ENCODE measurements around the gene SLK. TPM values are rescaled to one million over a fixed set of nuclear protein-coding genes. Genes with fewer than 3 reads are reported as not detected.

Gene SLK
- total RNA-seq, 6 donors from 2014 or later = 38.7 to 103 (median 58.1) TPM

- 68 to 85% methylated on average over 2 of the region's 2 CpGs for WGBS, 2 donors
- Histone ChIP-seq H3K27ac (no peak overlapping the region), H3K9me3 (no peaks in the 10 kb centered on the region), H3K27me3 (no peaks in the 10 kb centered on the region), H3K4me1 (peaks cover 0 to 1% (median 0%) of the 10 kb centered on the region in 4 donors), H3K4me3 (no peak overlapping the region), H3K36me3 (no peaks in the 10 kb centered on the region)
- TF ChIP-seq EP300 (IDR thresholded peaks at IDR 0.05) (no peak), CTCF (IDR thresholded peaks at IDR 0.05) (no peak), POLR2A (IDR thresholded peaks at IDR 0.05) (no peak), POLR2AphosphoS5 (IDR thresholded peaks at IDR 0.05) (no peak)
- DNase-seq (no peak), ATAC-seq (ENCODE audit: low FRiP score in 2 of 2) (no peak)
These were observed 40.1 kb upstream of the SLK start for GRCh38 chr10:103926722-103927319.

GRCh38 chr10:103928784-103929183 is 38.2 kb upstream of the SLK start:
- no peak for ATAC-seq (ENCODE audit: low FRiP score in 2 of 2)
- TF ChIP-seq POLR2AphosphoS5 (IDR thresholded peaks at IDR 0.05) (no peak), POLR2A (IDR thresholded peaks at IDR 0.05) (no peak), CTCF (IDR thresholded peaks at IDR 0.05) (no peak), EP300 (IDR thresholded peaks at IDR 0.05) (no peak)

GRCh38 chr10:103929381-103929921 is 37.5 kb upstream of the SLK start:
- Histone ChIP-seq H3K9me3 (no peaks in the 10 kb centered on the region), H3K4me1 (no peaks in the 10 kb centered on the region), H3K27me3 (no peaks in the 10 kb centered on the region), H3K36me3 (no peaks in the 10 kb centered on the region), H3K27ac (no peak overlapping the region), H3K4me3 (no peak overlapping the region)
- TF ChIP-seq POLR2A (IDR thresholded peaks at IDR 0.05) (no peak), EP300 (IDR thresholded peaks at IDR 0.05) (no peak), POLR2AphosphoS5 (IDR thresholded peaks at IDR 0.05) (no peak), CTCF (IDR thresholded peaks at IDR 0.05) (no peak)
- DNase-seq (no peak), ATAC-seq (ENCODE audit: low FRiP score in 2 of 2) (no peak)
- WGBS, 2 donors = 60 to 69% methylated on average over 7 of the region's 7 CpGs

More at GRCh38 chr10:103928784-103929183, 38.2 kb upstream of the SLK start:
- Histone ChIP-seq H3K4me1 (no peaks in the 10 kb centered on the region), H3K27ac (no peak overlapping the region), H3K27me3 (no peaks in the 10 kb centered on the region), H3K9me3 (no peaks in the 10 kb centered on the region), H3K36me3 (no peaks in the 10 kb centered on the region), H3K4me3 (no peak overlapping the region)
- no peak for DNase-seq
- WGBS, 2 donors = 95 to 97% methylated on average over 6 of the region's 6 CpGs

- TF ChIP-seq POLR2AphosphoS5 (IDR thresholded peaks at IDR 0.05) = no peak
- no peak for TF ChIP-seq CTCF (IDR thresholded peaks at IDR 0.05)
- TF ChIP-seq POLR2A (IDR thresholded peaks at IDR 0.05) = no peak
- TF ChIP-seq EP300 (IDR thresholded peaks at IDR 0.05) = no peak
- 95 to 100% methylated on average over 1 of the region's 1 CpG for WGBS, 2 donors
- no peaks in the 10 kb centered on the region for H3K27me3 ChIP-seq
These were observed 36.5 kb upstream of the SLK start for GRCh38 chr10:103930449-103930848.

GRCh38 chr10:103930881-103931280 is 36.1 kb upstream of the SLK start:
- Histone ChIP-seq H3K27me3 (no peaks in the 10 kb centered on the region), H3K9me3 (no peaks in the 10 kb centered on the region), H3K4me1 (no peaks in the 10 kb centered on the region), H3K4me3 (no peak overlapping the region), H3K36me3 (no peaks in the 10 kb centered on the region), H3K27ac (no peak overlapping the region)
- WGBS, 2 donors = 95 to 96% methylated on average over 6 of the region's 6 CpGs
- ATAC-seq (ENCODE audit: low FRiP score in 2 of 2) (no peak), DNase-seq (no peak)
- TF ChIP-seq POLR2A (IDR thresholded peaks at IDR 0.05) (no peak), EP300 (IDR thresholded peaks at IDR 0.05) (no peak), CTCF (IDR thresholded peaks at IDR 0.05) (no peak), POLR2AphosphoS5 (IDR thresholded peaks at IDR 0.05) (no peak)

More at GRCh38 chr10:103930449-103930848, 36.5 kb upstream of the SLK start:
- Histone ChIP-seq H3K9me3 (no peaks in the 10 kb centered on the region), H3K4me3 (no peak overlapping the region), H3K36me3 (no peaks in the 10 kb centered on the region), H3K27ac (no peak overlapping the region), H3K4me1 (no peaks in the 10 kb centered on the region)
- ATAC-seq (ENCODE audit: low FRiP score in 2 of 2) (no peak), DNase-seq (no peak)

All from upper lobe of left lung (tissue), 6 donors.